H9 (cell line): ENCODE measurements around the gene LHPP. TPM values are rescaled to one million over a fixed set of nuclear protein-coding genes. Genes with fewer than 3 reads are reported as not detected.

Source experiments
- DNase-seq: peaks from one replicate; pipeline ENCODE4 v3.0.0-alpha.2; 2017
- H2AFZ ChIP-seq: one replicate; pipeline ENCODE4 v1.6.1; 2013; ENCODE audit warnings: mild to moderate bottlenecking, low read length, control low read depth, moderate library complexity
- H2AK5ac ChIP-seq: 2 replicates; pipeline ENCODE4 v1.6.1; 2013; ENCODE audit warnings: low read length, control low read depth, mixed read lengths; ENCODE audit not compliant: insufficient read length
- H2BK120ac ChIP-seq: one replicate; pipeline ENCODE4 v1.6.1; 2013; ENCODE audit warnings: low read depth, mild to moderate bottlenecking, low read length, control low read depth, inconsistent platforms; ENCODE audit not compliant: poor library complexity, severe bottlenecking
- H2BK12ac ChIP-seq: 2 replicates; pipeline ENCODE4 v1.6.1; 2013; ENCODE audit warnings: low read length, control low read depth, mixed read lengths, low read depth; ENCODE audit not compliant: insufficient read length
- H2BK15ac ChIP-seq: 2 replicates; pipeline ENCODE4 v1.6.1; 2013; ENCODE audit warnings: low read depth, low read length, control low read depth
- H2BK20ac ChIP-seq: one replicate; pipeline ENCODE4 v1.6.1; 2013; ENCODE audit warnings: low read depth, mild to moderate bottlenecking, low read length, control low read depth, inconsistent platforms; ENCODE audit not compliant: poor library complexity, severe bottlenecking
- H2BK5ac ChIP-seq: 2 replicates; pipeline ENCODE4 v1.6.1; 2013; ENCODE audit warnings: low read length, control low read depth, mixed read lengths; ENCODE audit not compliant: insufficient read length
- H3K14ac ChIP-seq: 2 replicates; pipeline ENCODE4 v1.6.1; 2013; ENCODE audit warnings: low read length, control low read depth; ENCODE audit not compliant: insufficient read depth
- H3K18ac ChIP-seq: 2 replicates; pipeline ENCODE4 v1.6.1; 2013; ENCODE audit warnings: low read depth, mild to moderate bottlenecking, mixed read lengths, low read length, control low read depth; ENCODE audit not compliant: insufficient read length
- H3K23ac ChIP-seq: 2 replicates; pipeline ENCODE4 v1.6.1; 2013; ENCODE audit warnings: low read length, control low read depth, mixed read lengths, low read depth; ENCODE audit not compliant: insufficient read length
- H3K23me2 ChIP-seq: 2 replicates; pipeline ENCODE4 v1.6.1; 2013; ENCODE audit warnings: low read depth, mild to moderate bottlenecking, mixed read lengths, low read length, control low read depth; ENCODE audit not compliant: insufficient read length, poor library complexity, severe bottlenecking
- H3K27ac ChIP-seq: 2 replicates; pipeline ENCODE4 v1.5.1; 2013; ENCODE audit warnings: low read length, control low read depth, mixed read lengths, low read depth; ENCODE audit not compliant: insufficient read length
- H3K27me3 ChIP-seq: 2 replicates; pipeline ENCODE4 v1.6.1; 2013; ENCODE audit warnings: low read length, control low read depth, inconsistent platforms; ENCODE audit not compliant: insufficient read depth
- H3K4ac ChIP-seq: 2 replicates; pipeline ENCODE4 v1.6.1; 2013; ENCODE audit warnings: low read depth, mild to moderate bottlenecking, control low read depth, inconsistent platforms, low read length, moderate library complexity
- H3K4me1 ChIP-seq: 2 replicates; pipeline ENCODE4 v1.6.1; 2013; ENCODE audit warnings: low read length, control low read depth, inconsistent platforms; ENCODE audit not compliant: insufficient read depth
- H3K4me2 ChIP-seq: 2 replicates; pipeline ENCODE4 v1.6.1; 2013; ENCODE audit warnings: low read length, control low read depth, mixed read lengths; ENCODE audit not compliant: insufficient read length, insufficient read depth
- H3K56ac ChIP-seq: 2 replicates; pipeline ENCODE4 v1.6.1; 2013; ENCODE audit warnings: low read depth, mild to moderate bottlenecking, mixed read lengths, low read length, control low read depth; ENCODE audit not compliant: insufficient read length
- H3K79me1 ChIP-seq: 2 replicates; pipeline ENCODE4 v1.6.1; 2013; ENCODE audit warnings: low read depth, mild to moderate bottlenecking, moderate library complexity, low read length, control low read depth, inconsistent platforms; ENCODE audit not compliant: insufficient read depth, poor library complexity, severe bottlenecking
- H3K79me2 ChIP-seq: 2 replicates; pipeline ENCODE4 v1.6.1; 2013; ENCODE audit warnings: low read length, control low read depth, inconsistent platforms; ENCODE audit not compliant: insufficient read depth
- H3K9ac ChIP-seq: 2 replicates; pipeline ENCODE4 v1.6.1; 2013; ENCODE audit warnings: low read length, control low read depth, mixed read lengths; ENCODE audit not compliant: insufficient read length; ENCODE audit errors: extremely low read depth
- H3K9me3 ChIP-seq: one replicate; pipeline ENCODE4 v1.6.1; 2013; ENCODE audit warnings: low read depth, low read length, inconsistent platforms; ENCODE audit not compliant: control insufficient read depth
- H3T11ph ChIP-seq: one replicate; pipeline ENCODE4 v1.6.1; 2013; ENCODE audit warnings: mild to moderate bottlenecking, low read length, control low read depth, inconsistent platforms
- H4K20me1 ChIP-seq: one replicate; pipeline ENCODE4 v1.6.1; 2013; ENCODE audit not compliant: control insufficient read depth, insufficient read length, insufficient read depth
- H4K5ac ChIP-seq: 2 replicates; pipeline ENCODE4 v1.6.1; 2013; ENCODE audit warnings: low read depth, mild to moderate bottlenecking, mixed read lengths, low read length, control low read depth; ENCODE audit not compliant: insufficient read length
- H4K8ac ChIP-seq: replicated peaks from 2 replicates; pipeline ENCODE4 v1.6.1; 2013; ENCODE audit warnings: low read length, control low read depth, mixed read lengths, low read depth; ENCODE audit not compliant: insufficient read length
- H4K91ac ChIP-seq: 2 replicates; pipeline ENCODE4 v1.6.1; 2013; ENCODE audit warnings: low read depth, mild to moderate bottlenecking, moderate library complexity, mixed read lengths, low read length, control low read depth; ENCODE audit not compliant: insufficient read length
- H3K27ac Mint-ChIP-seq, 3 experiments: 2 replicates in 2 of 3; 3 replicates in 1 of 3; pipeline ENCODE4 v1.8.0; 2020 to 2021; ENCODE audit warnings: mixed read lengths in 3 of 3, mild to moderate bottlenecking in 1 of 3, moderate library complexity in 1 of 3
- H3K27me3 Mint-ChIP-seq: 2 replicates; pipeline ENCODE4 v1.8.0; 2021; ENCODE audit warnings: low read depth, mild to moderate bottlenecking, moderate library complexity, mixed read lengths
- H3K36me3 Mint-ChIP-seq, 3 experiments: 2 replicates in 2 of 3; 3 replicates in 1 of 3; pipeline ENCODE4 v1.8.0; 2020 to 2021; ENCODE audit warnings: low read depth in 3 of 3, mixed read lengths in 3 of 3; ENCODE audit not compliant: insufficient read depth in 1 of 3
- H3K4me1 Mint-ChIP-seq, 2 experiments: 2 replicates each; pipeline ENCODE4 v1.8.0; 2020; ENCODE audit warnings: mixed read lengths in 2 of 2
- H3K4me3 Mint-ChIP-seq, 2 experiments: 2 replicates in 1 of 2; 3 replicates in 1 of 2; pipeline ENCODE4 v1.8.0; 2020 to 2021; ENCODE audit warnings: mild to moderate bottlenecking in 2 of 2, mixed read lengths in 2 of 2, moderate library complexity in 1 of 2
- H3K9me3 Mint-ChIP-seq, 2 experiments: 2 replicates in 1 of 2; 3 replicates in 1 of 2; pipeline ENCODE4 v1.8.0; 2020; ENCODE audit warnings: mild to moderate bottlenecking in 2 of 2, mixed read lengths in 2 of 2, moderate library complexity in 1 of 2
- CTCF ChIP-seq: fragments of 200-600 bp; sonication (generic); conservative IDR thresholded peaks from 3 replicates; pipeline ENCODE4 v1.8.0; 2021; ENCODE audit warnings: antibody characterized with exemption, mild to moderate bottlenecking
- WGBS: extraction: QIAGEN DNeasy Blood & Tissue Kit; methylation state at CpG from one replicate; pipeline ENCODE4 v1.1.7; 2013; ENCODE audit warnings: missing lambda C conversion rate, low lambda C conversion rate, mixed read lengths; ENCODE audit not compliant: insufficient read length; ENCODE audit errors: extremely low coverage; 5-methylcytosine and 5-hydroxymethylcytosine counted together
- total RNA-seq: library from RNA; stranded (reverse); gene quantifications from 2 replicates; pipeline ENCODE4 v1.2.1, GENCODE V29; 2021

Gene LHPP
- total RNA-seq, 1 experiment from 2014 or later: 29.6 TPM

- Histone ChIP-seq H4K8ac (no peak overlapping the region), H2BK120ac (no peak overlapping the region), H3K23me2 (no peaks in the 10 kb centered on the region), H3K9me3 (no peaks in the 10 kb centered on the region), H2BK5ac (no peak overlapping the region), H3K4me1 (no peaks in the 10 kb centered on the region), H3K4me2 (no peak overlapping the region), H2BK15ac (no peak overlapping the region), H3K23ac (no peak overlapping the region), H4K5ac (no peak overlapping the region), H3K79me2 (no peaks in the 10 kb centered on the region), H3T11ph (no peak overlapping the region), H2BK20ac (no peak overlapping the region), H2AFZ (no peak overlapping the region), H4K20me1 (no peaks in the 10 kb centered on the region), H2AK5ac (no peak overlapping the region), H3K9ac (no peak overlapping the region), H3K18ac (no peak overlapping the region), H4K91ac (no peak overlapping the region), H3K79me1 (no peaks in the 10 kb centered on the region), H3K4ac (no peak overlapping the region), H3K14ac (no peak overlapping the region; the same call in 1 of the 2 replicates), H3K27ac (no peak overlapping the region), H2BK12ac (no peak overlapping the region), H3K27me3 (no peaks in the 10 kb centered on the region), H3K56ac (no peak overlapping the region)
- no peak overlapping the region for H3K27ac Mint-ChIP-seq
- H3K9me3 Mint-ChIP-seq: peaks cover 3% of the 10 kb centered on the region in 2 experiments; a peak in 4 of 5 replicates
- no peak for TF ChIP-seq CTCF
- H3K4me3 Mint-ChIP-seq: no peak overlapping the region
- no CpG with 5 or more reads among the region's 7 CpGs for WGBS
- H3K4me1 Mint-ChIP-seq: peaks cover 29 to 30% of the 10 kb centered on the region in 2 experiments
- peaks cover 12 to 19% (median 16%) of the 10 kb centered on the region in 3 experiments for H3K36me3 Mint-ChIP-seq
- H3K27me3 Mint-ChIP-seq: no peaks in the 10 kb centered on the region; the same call in 1 of the 2 replicates
- no peak for DNase-seq
These were observed 33.5 kb downstream of the LHPP start for GRCh38 chr10:124495162-124495561.
